Memory B cell (primary cell): Measurements from ENCODE around the gene SLC22A23.

Experiments used
- ATAC-seq: fragments of 150-1000 bp; cut with Tn5 transposase; 2 replicates; pipeline ENCODE4 v1.10.0; 2021; ENCODE audit warnings: low read depth, mild to moderate bottlenecking, moderate library complexity
- DNase-seq, 2 donors: peaks; one replicate each; pipeline ENCODE4 v3.0.0; 2022; ENCODE audit warnings: low spot score in 2 of 2
- H3K27ac Mint-ChIP-seq: one replicate; pipeline ENCODE4 v1.8.0; 2022; ENCODE audit warnings: mild to moderate bottlenecking, moderate library complexity, mixed read lengths
- H3K27me3 Mint-ChIP-seq: one replicate; pipeline ENCODE4 v1.8.0; 2022; ENCODE audit warnings: mixed read lengths
- H3K36me3 Mint-ChIP-seq: one replicate; pipeline ENCODE4 v1.8.0; 2022; ENCODE audit warnings: mild to moderate bottlenecking, mixed read lengths
- H3K4me1 Mint-ChIP-seq: one replicate; pipeline ENCODE4 v1.8.0; 2022; ENCODE audit warnings: mixed read lengths
- H3K4me3 Mint-ChIP-seq: one replicate; pipeline ENCODE4 v1.8.0; 2022; ENCODE audit warnings: mild to moderate bottlenecking, moderate library complexity, mixed read lengths
- H3K9me3 Mint-ChIP-seq: one replicate; pipeline ENCODE4 v1.8.0; 2022; ENCODE audit warnings: mixed read lengths

The SLC22A23 gene

GRCh38 chr6:3310051-3310448, 146.8 kb downstream of the SLC22A23 start:
- H3K4me1 Mint-ChIP-seq, result no peaks in the 10 kb centered on the region
- ATAC-seq, result no peak
- H3K27me3 Mint-ChIP-seq, result peaks cover 11% of the 10 kb centered on the region
- DNase-seq, result no peak
- peaks cover 3% of the 10 kb centered on the region for H3K36me3 Mint-ChIP-seq
- no peak overlapping the region for H3K27ac Mint-ChIP-seq
- no peak overlapping the region for H3K4me3 Mint-ChIP-seq
- peaks cover 6% of the 10 kb centered on the region for H3K9me3 Mint-ChIP-seq

GRCh38 chr6:3309391-3310050, 147.3 kb downstream of the SLC22A23 start:
- Mint-ChIP-seq H3K27ac (no peak overlapping the region), H3K27me3 (peaks cover 11% of the 10 kb centered on the region), H3K9me3 (peaks cover 6% of the 10 kb centered on the region), H3K4me3 (no peak overlapping the region), H3K36me3 (peaks cover 3% of the 10 kb centered on the region), H3K4me1 (no peaks in the 10 kb centered on the region)
- DNase-seq (no peak), ATAC-seq (no peak)

GRCh38 chr6:3308106-3308505, 148.7 kb downstream of the SLC22A23 start:
- H3K9me3 Mint-ChIP-seq, result peaks cover 9% of the 10 kb centered on the region

GRCh38 chr6:3307436-3307835, 149.4 kb downstream of the SLC22A23 start:
- ATAC-seq, result no peak
- no peaks in the 10 kb centered on the region for H3K4me1 Mint-ChIP-seq
- peaks cover 10% of the 10 kb centered on the region for H3K9me3 Mint-ChIP-seq
- H3K36me3 Mint-ChIP-seq, result peaks cover 3% of the 10 kb centered on the region
- DNase-seq, result no peak
- peaks cover 21% of the 10 kb centered on the region for H3K27me3 Mint-ChIP-seq
- no peak overlapping the region for H3K27ac Mint-ChIP-seq
- no peak overlapping the region for H3K4me3 Mint-ChIP-seq

More at GRCh38 chr6:3308106-3308505, 148.7 kb downstream of the SLC22A23 start:
- ATAC-seq (no peak), DNase-seq (no peak)
- H3K36me3 Mint-ChIP-seq, result peaks cover 3% of the 10 kb centered on the region
- H3K4me1 Mint-ChIP-seq, result no peaks in the 10 kb centered on the region
- H3K4me3 Mint-ChIP-seq, result no peak overlapping the region
- H3K27me3 Mint-ChIP-seq, result peaks cover 16% of the 10 kb centered on the region
- H3K27ac Mint-ChIP-seq, result no peak overlapping the region

GRCh38 chr6:3306848-3307247, 150.0 kb downstream of the SLC22A23 start:
- no peaks in the 10 kb centered on the region for H3K4me1 Mint-ChIP-seq
- no peak overlapping the region for H3K4me3 Mint-ChIP-seq
- peaks cover 14% of the 10 kb centered on the region for H3K9me3 Mint-ChIP-seq
- H3K36me3 Mint-ChIP-seq, result peaks cover 3% of the 10 kb centered on the region
- no peak overlapping the region for H3K27ac Mint-ChIP-seq
- H3K27me3 Mint-ChIP-seq, result peaks cover 25% of the 10 kb centered on the region
- no peak for DNase-seq
- ATAC-seq, result no peak

GRCh38 chr6:3305831-3306230, 151.0 kb downstream of the SLC22A23 start:
- ATAC-seq (no peak), DNase-seq (no peak)
- H3K27me3 Mint-ChIP-seq, result peaks cover 23% of the 10 kb centered on the region
- peaks cover 3% of the 10 kb centered on the region for H3K36me3 Mint-ChIP-seq
- no peak overlapping the region for H3K27ac Mint-ChIP-seq
- peaks cover 14% of the 10 kb centered on the region for H3K9me3 Mint-ChIP-seq
- H3K4me3 Mint-ChIP-seq, result no peak overlapping the region
- H3K4me1 Mint-ChIP-seq, result no peaks in the 10 kb centered on the region

GRCh38 chr6:3305216-3305565, 151.7 kb downstream of the SLC22A23 start:
- H3K27me3 Mint-ChIP-seq, result peaks cover 25% of the 10 kb centered on the region
- peaks cover 14% of the 10 kb centered on the region for H3K9me3 Mint-ChIP-seq
- ATAC-seq (no peak), DNase-seq (no peak)
- H3K4me3 Mint-ChIP-seq, result no peak overlapping the region
- H3K27ac Mint-ChIP-seq, result no peak overlapping the region
- no peaks in the 10 kb centered on the region for H3K4me1 Mint-ChIP-seq
- H3K36me3 Mint-ChIP-seq, result peaks cover 3% of the 10 kb centered on the region

- Mint-ChIP-seq H3K27me3 (peaks cover 25% of the 10 kb centered on the region), H3K27ac (no peak overlapping the region), H3K9me3 (peaks cover 14% of the 10 kb centered on the region), H3K4me3 (no peak overlapping the region), H3K4me1 (no peaks in the 10 kb centered on the region), H3K36me3 (peaks cover 3% of the 10 kb centered on the region)
- DNase-seq (no peak), ATAC-seq (no peak)
Observed at GRCh38 chr6:3304500-3305215, 152.2 kb downstream of the SLC22A23 start.

- H3K36me3 Mint-ChIP-seq, result peaks cover 3% of the 10 kb centered on the region
- no peak overlapping the region for H3K27ac Mint-ChIP-seq
- H3K4me3 Mint-ChIP-seq, result no peak overlapping the region
- no peak for ATAC-seq
- H3K27me3 Mint-ChIP-seq, result peaks cover 25% of the 10 kb centered on the region
- peaks cover 14% of the 10 kb centered on the region for H3K9me3 Mint-ChIP-seq
- no peaks in the 10 kb centered on the region for H3K4me1 Mint-ChIP-seq
- DNase-seq, result no peak
Observed at GRCh38 chr6:3303795-3304411, 152.9 kb downstream of the SLC22A23 start.

GRCh38 chr6:3301506-3301905, 155.3 kb downstream of the SLC22A23 start:
- Mint-ChIP-seq H3K36me3 (peaks cover 3% of the 10 kb centered on the region), H3K9me3 (peaks cover 14% of the 10 kb centered on the region), H3K27ac (no peak overlapping the region), H3K4me3 (no peak overlapping the region), H3K4me1 (no peaks in the 10 kb centered on the region), H3K27me3 (peaks cover 30% of the 10 kb centered on the region)
- DNase-seq, result no peak
- ATAC-seq, result no peak

GRCh38 chr6:3299221-3299620, 157.6 kb downstream of the SLC22A23 start:
- Mint-ChIP-seq H3K27me3 (peaks cover 28% of the 10 kb centered on the region), H3K4me3 (no peak overlapping the region), H3K36me3 (no peaks in the 10 kb centered on the region), H3K4me1 (no peaks in the 10 kb centered on the region), H3K9me3 (peaks cover 8% of the 10 kb centered on the region), H3K27ac (no peak overlapping the region)
- DNase-seq (no peak), ATAC-seq (no peak)

- H3K27me3 Mint-ChIP-seq, result peaks cover 26% of the 10 kb centered on the region
- no peak overlapping the region for H3K4me3 Mint-ChIP-seq
- H3K4me1 Mint-ChIP-seq, result no peaks in the 10 kb centered on the region
- peaks cover 5% of the 10 kb centered on the region for H3K9me3 Mint-ChIP-seq
- H3K27ac Mint-ChIP-seq, result no peak overlapping the region
- no peaks in the 10 kb centered on the region for H3K36me3 Mint-ChIP-seq
- ATAC-seq (no peak), DNase-seq (no peak)
Observed at GRCh38 chr6:3297909-3298308, 158.9 kb downstream of the SLC22A23 start.

GRCh38 chr6:3297006-3297405, 159.8 kb downstream of the SLC22A23 start:
- Mint-ChIP-seq H3K4me3 (no peak overlapping the region), H3K9me3 (no peaks in the 10 kb centered on the region), H3K4me1 (no peaks in the 10 kb centered on the region), H3K27ac (no peak overlapping the region), H3K36me3 (no peaks in the 10 kb centered on the region), H3K27me3 (peaks cover 21% of the 10 kb centered on the region)
- DNase-seq, result no peak
- ATAC-seq, result no peak

- no peaks in the 10 kb centered on the region for H3K9me3 Mint-ChIP-seq
- no peaks in the 10 kb centered on the region for H3K4me1 Mint-ChIP-seq
- no peak for DNase-seq
- H3K27me3 Mint-ChIP-seq, result peaks cover 20% of the 10 kb centered on the region
- no peaks in the 10 kb centered on the region for H3K36me3 Mint-ChIP-seq
- no peak for ATAC-seq
- H3K4me3 Mint-ChIP-seq, result no peak overlapping the region
- H3K27ac Mint-ChIP-seq, result no peak overlapping the region
Observed at GRCh38 chr6:3296537-3296936, 160.3 kb downstream of the SLC22A23 start.
